Muscle of leg (tissue), 16 donors: ENCODE measurements around the gene CTRB2. TPM values are rescaled to one million over a fixed set of nuclear protein-coding genes. Genes with fewer than 3 reads are reported as not detected.

Experiments
- DNase-seq: peaks from one replicate; pipeline ENCODE4 v3.0.0; 2013
- H3K27ac ChIP-seq: one replicate; pipeline ENCODE4 v1.5.1; 2013; ENCODE audit warnings: mild to moderate bottlenecking, low read length, control low read depth
- H3K27me3 ChIP-seq: one replicate; pipeline ENCODE4 v1.6.1; 2013; ENCODE audit warnings: low read length; ENCODE audit not compliant: control insufficient read depth, insufficient read depth
- H3K36me3 ChIP-seq: one replicate; pipeline ENCODE4 v1.6.1; 2013; ENCODE audit warnings: low read length; ENCODE audit not compliant: control insufficient read depth, insufficient read depth
- H3K4me1 ChIP-seq: one replicate; pipeline ENCODE4 v1.6.1; 2013; ENCODE audit warnings: low read length; ENCODE audit not compliant: control insufficient read depth, insufficient read depth
- H3K4me3 ChIP-seq: one replicate; pipeline ENCODE4 v1.5.1; 2013; ENCODE audit warnings: low read length, control low read depth
- H3K9me3 ChIP-seq: replicated peaks from 2 replicates; pipeline ENCODE4 v1.6.1; 2013; ENCODE audit warnings: low read depth, low read length; ENCODE audit not compliant: control insufficient read depth
- WGBS: methylation state at CpG from one replicate; pipeline ENCODE4 v1.1.5; 2013; ENCODE audit warnings: missing lambda C conversion rate; ENCODE audit not compliant: insufficient coverage; 5-methylcytosine and 5-hydroxymethylcytosine counted together
- long read RNA-seq, 11 donors: transcript quantifications; one replicate each; lab custom pipeline, GENCODE V29; 2026
- polyA plus RNA-seq, 8 donors: library from polyadenylated mRNA; unstranded; fragments of 120-200 nt; gene quantifications; one replicate each; pipeline versions ENCODE4 v1.2.1 to v1.2.3, GENCODE V29; 2013; ENCODE audit warnings: inconsistent platforms in 1 of 8, low replicate concordance in 1 of 8; ENCODE audit not compliant: insufficient read length in 8 of 8, insufficient read depth in 1 of 8
- total RNA-seq: library from RNA; stranded (reverse); fragments of 120-200 nt; gene quantifications from one replicate; pipeline ENCODE4 v1.2.4, GENCODE V29; 2013

Gene CTRB2
- total RNA-seq (not detected), polyA plus RNA-seq (under 1 TPM in 6 of 8 donors, not detected in 2; 0.17 to 0.52 (median 0.28) TPM)
- long read RNA-seq, donor 1: 0 reads
- long read RNA-seq, donor 2: 0 reads
- long read RNA-seq, donor 3: 0 reads
- long read RNA-seq, donor 4: 0 reads
- long read RNA-seq, donor 5: 0 reads
- long read RNA-seq, donor 6: 0 reads
- long read RNA-seq, donor 7: 0 reads
- long read RNA-seq, donor 8: 0 reads
- long read RNA-seq, donor 9: 0 reads
- long read RNA-seq, donor 10: 0 reads
- long read RNA-seq, donor 11: 0 reads

DNA sequence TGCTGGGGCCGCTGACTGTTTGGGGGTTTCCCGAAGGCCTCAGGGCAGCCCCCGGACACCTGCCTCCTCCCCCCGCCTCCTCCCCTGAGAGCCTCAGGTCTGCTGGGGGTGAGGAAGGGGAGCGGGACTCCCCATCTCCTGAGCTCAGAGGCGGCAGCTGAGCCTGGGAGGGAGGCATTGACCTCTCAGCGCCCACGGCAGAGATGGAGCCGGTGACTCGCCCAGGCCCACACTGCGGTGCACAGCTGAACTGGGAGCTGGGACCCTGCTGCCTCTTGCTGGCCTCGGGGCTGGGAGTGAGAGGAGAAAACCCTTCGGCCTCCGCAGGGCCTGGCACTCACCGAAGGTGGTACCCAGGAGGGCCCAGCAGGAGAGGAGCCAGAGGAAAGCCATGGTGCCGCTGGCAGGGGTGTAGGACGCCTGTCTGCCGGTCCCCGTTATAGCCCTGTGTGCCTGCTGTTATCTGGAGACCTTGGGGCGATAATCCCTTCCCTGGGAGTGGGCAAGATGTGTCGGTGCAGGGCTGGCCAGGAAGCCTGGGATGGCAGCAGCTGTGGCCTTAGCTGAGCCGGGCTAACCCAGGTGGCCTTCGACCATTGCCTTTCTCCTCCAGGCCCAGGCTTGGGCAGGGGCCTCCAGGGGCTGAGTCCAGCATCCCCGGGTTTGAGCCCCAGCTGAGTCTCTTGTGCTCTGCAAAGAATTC is at the start of gene CTRB2:
Gene CTRB2 (minus strand): TSS at position 413 of the 703 bp plus-strand sequence. CDS start 20 bp downstream, at position 393.
- no peak for DNase-seq
- 77% methylated on average over 18 of the region's 24 CpGs for WGBS
- H3K27me3 ChIP-seq: no peaks in the 10 kb centered on the region

GRCh38 chr16:75256059-75256571 is 49.2 kb upstream of the CTRB2 start:
- WGBS: 60% methylated on average over 8 of the region's 12 CpGs
- peaks cover 5% of the 10 kb centered on the region for H3K27me3 ChIP-seq
- peaks cover 3% of the 10 kb centered on the region for H3K36me3 ChIP-seq
- peak; percentile 36 for DNase-seq
- H3K4me3 ChIP-seq: no peak overlapping the region
- H3K27ac ChIP-seq: peak overlapping the region; percentile 83
- H3K4me1 ChIP-seq: peaks cover 80% of the 10 kb centered on the region
- no peaks in the 10 kb centered on the region for H3K9me3 ChIP-seq

More for the DNA sequence above, at the start of gene CTRB2:
- Histone ChIP-seq H3K36me3 (no peaks in the 10 kb centered on the region), H3K4me1 (peaks cover 10% of the 10 kb centered on the region), H3K27ac (no peak within 1 kb of the TSS), H3K9me3 (no peaks in the 10 kb centered on the region), H3K4me3 (no peak within 1 kb of the TSS)

DNA sequence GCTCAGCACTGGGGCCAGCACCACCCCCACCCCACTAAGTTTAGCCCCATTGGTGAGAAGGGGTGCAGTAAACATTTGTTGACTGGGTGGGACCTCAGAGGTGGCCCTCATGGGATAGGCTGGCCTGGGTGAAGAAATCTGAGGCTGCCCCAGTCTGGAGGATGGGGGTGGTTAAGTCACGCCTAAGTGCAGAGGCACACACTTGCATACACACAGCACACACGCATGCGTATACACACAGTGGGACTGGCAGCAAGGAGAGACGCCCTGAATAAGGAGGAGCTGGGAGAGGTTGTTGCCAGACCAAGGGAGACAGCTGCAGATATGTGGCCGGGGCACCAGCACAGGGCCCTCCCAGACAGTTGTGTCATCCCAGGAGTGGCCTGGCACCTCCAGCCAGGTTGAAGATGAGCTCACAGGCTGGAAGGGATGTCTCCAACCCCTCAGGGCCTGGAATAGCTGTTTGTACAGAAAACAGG is 47.4 kb upstream of the CTRB2 start:
- WGBS: 60% methylated on average over 1 of the region's 5 CpGs
- H3K4me3 ChIP-seq: no peak overlapping the region
- peak; percentile 80 for DNase-seq

DNA sequence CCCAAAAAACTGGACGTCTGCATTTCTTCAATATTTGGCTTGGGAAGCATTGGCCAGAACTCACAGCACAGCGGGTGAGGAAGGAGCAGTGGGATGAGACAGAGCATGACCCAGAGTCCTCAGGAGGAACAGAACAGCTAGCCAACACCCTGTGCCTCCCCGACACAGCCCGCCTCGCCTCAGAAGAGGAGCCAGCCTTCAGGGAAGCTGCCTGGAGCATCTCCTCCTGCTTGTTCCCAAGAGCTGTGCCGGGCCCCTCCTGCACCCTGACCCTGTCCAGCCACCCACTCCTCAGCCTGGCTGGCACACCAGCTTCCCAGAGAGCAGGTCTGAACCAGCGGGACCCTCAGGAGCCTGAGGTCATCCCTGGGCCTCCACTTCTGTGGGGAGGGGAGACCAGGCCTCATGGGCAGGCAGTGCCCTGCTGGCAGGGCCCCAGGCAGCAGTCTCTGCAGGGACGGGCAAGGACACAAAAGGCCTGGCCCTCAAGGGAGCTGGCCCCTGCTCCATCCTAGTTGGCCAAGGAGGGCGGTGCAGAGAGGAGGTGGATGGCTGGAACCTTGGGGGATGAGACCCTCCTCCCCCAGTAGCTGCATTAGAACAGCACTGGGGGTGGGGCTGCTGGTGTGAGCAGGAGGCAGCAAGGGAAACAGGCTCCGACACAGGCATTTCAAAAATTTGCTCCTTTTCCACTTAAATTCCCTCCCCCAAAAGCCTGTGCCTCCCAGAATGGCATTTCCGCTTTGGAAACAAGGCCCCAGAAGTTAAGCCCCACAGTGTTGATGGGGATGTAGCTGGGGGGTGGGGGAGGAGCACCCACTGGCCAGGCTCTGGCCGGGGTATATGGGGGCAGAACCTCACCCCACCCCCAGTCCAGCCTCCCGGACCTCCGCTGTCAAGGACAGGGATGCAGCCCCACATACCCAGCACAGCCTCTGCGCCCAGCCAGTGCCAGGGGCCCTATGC is 46.3 kb upstream of the CTRB2 start:
- H3K9me3 ChIP-seq: no peaks in the 10 kb centered on the region
- H3K27ac ChIP-seq: peak overlapping the region; percentile 90
- WGBS: 29% methylated on average over 6 of the region's 15 CpGs
- H3K4me1 ChIP-seq: peaks cover 90% of the 10 kb centered on the region
- H3K27me3 ChIP-seq: peaks cover 9% of the 10 kb centered on the region
- H3K4me3 ChIP-seq: no peak overlapping the region
- H3K36me3 ChIP-seq: peaks cover 2% of the 10 kb centered on the region
- DNase-seq: peak; percentile 54

More for the DNA sequence above, 47.4 kb upstream of the CTRB2 start:
- H3K27me3 ChIP-seq: peaks cover 9% of the 10 kb centered on the region
- peaks cover 5% of the 10 kb centered on the region for H3K36me3 ChIP-seq
- H3K4me1 ChIP-seq: peaks cover 87% of the 10 kb centered on the region
- peak overlapping the region; percentile 84 for H3K27ac ChIP-seq
- no peaks in the 10 kb centered on the region for H3K9me3 ChIP-seq

DNA sequence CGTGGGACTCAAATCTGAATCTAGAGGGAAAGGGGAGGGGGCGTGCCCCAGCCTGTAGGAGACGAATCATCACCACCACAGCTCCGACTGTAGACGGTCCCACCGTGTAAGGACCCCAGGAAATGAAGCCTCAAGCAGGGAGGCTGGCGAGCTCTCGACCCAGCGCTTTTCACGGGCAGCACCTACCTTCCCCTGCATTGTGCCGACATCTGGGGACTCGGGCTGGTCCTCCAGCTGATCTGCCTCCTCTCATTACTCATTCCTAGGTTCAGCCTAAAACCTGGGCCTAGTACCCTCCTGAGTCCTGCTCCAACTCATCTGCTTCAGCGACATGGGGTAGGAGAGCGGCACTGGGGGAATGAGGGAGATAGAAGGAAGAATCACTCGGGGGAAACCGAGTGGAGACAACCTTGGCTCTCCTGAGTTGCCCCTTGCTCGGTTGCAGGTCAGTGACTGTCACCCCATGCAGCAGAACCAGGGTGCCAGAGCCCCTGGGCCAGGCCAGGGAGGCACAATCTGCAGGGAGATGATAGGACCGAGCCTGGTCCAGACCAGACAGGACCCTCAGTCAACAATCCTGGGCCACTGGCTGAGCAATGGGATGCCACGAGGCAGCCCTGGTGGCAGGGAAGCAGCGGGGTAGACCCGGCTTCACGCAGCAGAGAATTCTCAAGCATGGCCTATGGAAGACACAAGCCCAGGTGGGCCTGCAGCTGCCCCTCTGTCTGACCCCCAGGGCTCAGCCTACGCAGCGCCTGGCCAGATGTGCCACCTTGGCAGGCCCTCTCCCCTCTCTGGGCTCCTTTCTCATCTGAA is 45.3 kb upstream of the CTRB2 start:
- 42% methylated on average over 21 of the region's 24 CpGs for WGBS
- Histone ChIP-seq H3K9me3 (no peaks in the 10 kb centered on the region), H3K27me3 (peaks cover 9% of the 10 kb centered on the region), H3K4me3 (peak overlapping the region; percentile 17), H3K4me1 (peaks cover 90% of the 10 kb centered on the region), H3K27ac (peak overlapping the region; percentile 90), H3K36me3 (peaks cover 4% of the 10 kb centered on the region)
- DNase-seq: peak; percentile 16

DNA sequence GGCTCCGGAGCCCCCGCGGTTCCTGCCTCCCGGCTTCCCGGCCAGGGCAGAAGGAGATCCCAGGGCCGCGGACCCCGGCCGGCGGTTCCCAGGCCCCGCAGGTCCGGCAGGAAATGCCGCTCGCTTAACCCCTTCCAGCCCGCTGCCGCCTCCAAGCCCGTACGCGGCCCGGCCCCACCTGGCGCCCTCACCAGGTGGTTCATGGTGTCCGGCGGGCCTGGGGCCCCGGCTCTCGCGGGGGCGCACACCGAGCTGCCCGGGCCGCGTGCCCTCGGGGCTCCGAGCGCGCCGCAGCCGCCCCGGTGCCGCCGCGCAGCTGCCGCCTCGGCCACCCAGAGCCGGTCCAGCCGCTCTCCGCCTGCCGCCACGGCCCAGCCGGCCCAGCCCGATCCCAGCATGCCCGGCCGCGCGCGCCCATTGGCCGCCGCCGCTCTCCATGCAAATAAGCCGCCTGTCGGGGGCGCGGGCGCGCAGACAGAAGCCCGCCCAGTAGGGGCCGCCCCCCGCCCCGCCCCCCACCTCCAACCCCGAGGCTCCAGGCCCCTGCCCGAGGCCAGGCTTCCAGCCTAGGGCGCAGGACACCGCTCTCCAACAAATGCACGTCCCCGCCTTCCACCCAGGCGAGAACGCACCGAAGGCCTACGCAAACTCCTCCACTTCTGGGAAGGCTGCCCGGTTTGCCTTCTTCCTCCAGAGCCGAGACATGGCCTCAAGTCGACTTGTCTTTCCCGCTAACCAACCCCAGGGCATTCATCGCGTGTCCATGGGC is 44.5 kb upstream of the CTRB2 start, which contains the start of gene BCAR1:
Gene BCAR1 (minus strand): TSS at position 345 of the 769 bp plus-strand sequence. CDS start 142 bp downstream, at position 203.
- H3K27me3 ChIP-seq: peaks cover 9% of the 10 kb centered on the region
- H3K4me1 ChIP-seq: peaks cover 90% of the 10 kb centered on the region
- H3K4me3 ChIP-seq: peak within 1 kb of the TSS; percentile 70
- H3K27ac ChIP-seq: peak within 1 kb of the TSS; percentile 90
- under 1% methylated on average over 55 of the region's 84 CpGs for WGBS
- peak; percentile 96 for DNase-seq
- peaks cover 4% of the 10 kb centered on the region for H3K36me3 ChIP-seq
- no peaks in the 10 kb centered on the region for H3K9me3 ChIP-seq

GRCh38 chr16:75250809-75251279 is 43.9 kb upstream of the CTRB2 start:
- peaks cover 90% of the 10 kb centered on the region for H3K4me1 ChIP-seq
- H3K36me3 ChIP-seq: peaks cover 4% of the 10 kb centered on the region
- WGBS: under 1% methylated on average over 59 of the region's 59 CpGs
- H3K27me3 ChIP-seq: peaks cover 9% of the 10 kb centered on the region
- no peak for DNase-seq
- no peaks in the 10 kb centered on the region for H3K9me3 ChIP-seq
- peak overlapping the region; percentile 76 for H3K27ac ChIP-seq
- peak overlapping the region; percentile 70 for H3K4me3 ChIP-seq

- peaks cover 9% of the 10 kb centered on the region for H3K27me3 ChIP-seq
- peak overlapping the region; percentile 70 for H3K4me3 ChIP-seq
- 2% methylated on average over 14 of the region's 29 CpGs for WGBS
- H3K9me3 ChIP-seq: no peaks in the 10 kb centered on the region
- DNase-seq: no peak
- peaks cover 91% of the 10 kb centered on the region for H3K4me1 ChIP-seq
- peaks cover 4% of the 10 kb centered on the region for H3K36me3 ChIP-seq
- peak overlapping the region; percentile 76 for H3K27ac ChIP-seq
Observed at GRCh38 chr16:75250089-75250808, 43.3 kb upstream of the CTRB2 start.
